CD4-positive, CD25-positive, alpha-beta regulatory T cell (primary cell): ENCODE measurements around the gene PHPT1. TPM values are rescaled to one million over a fixed set of nuclear protein-coding genes. Genes with fewer than 3 reads are reported as not detected.

Experiments
- ATAC-seq, 2 donors: fragments of 150-1000 bp; cut with Tn5 transposase; one replicate each; pipeline ENCODE4 v1.10.0; 2021; ENCODE audit warnings: low read depth in 2 of 2, moderate number of reproducible peaks in 2 of 2, moderate library complexity in 1 of 2
- DNase-seq, 3 donors: peaks; one replicate each; pipeline versions ENCODE4 v3.0.0 to v3.0.0-alpha.2; 2012 to 2022; ENCODE audit warnings: mixed read lengths in 1 of 3
- H3K27ac ChIP-seq: one replicate; pipeline ENCODE4 v1.7.0; 2013; ENCODE audit warnings: mild to moderate bottlenecking, low read length; ENCODE audit not compliant: insufficient read depth, poor library complexity, severe bottlenecking
- H3K27me3 ChIP-seq: one replicate; pipeline ENCODE4 v1.7.0; 2013; ENCODE audit warnings: low read length; ENCODE audit not compliant: control insufficient read depth, insufficient read depth
- H3K36me3 ChIP-seq: one replicate; pipeline ENCODE4 v1.7.0; 2013; ENCODE audit warnings: mild to moderate bottlenecking, low read length, moderate library complexity; ENCODE audit not compliant: control insufficient read depth, insufficient read depth
- H3K4me1 ChIP-seq: 2 replicates; pipeline ENCODE4 v1.7.0; 2013; ENCODE audit warnings: mild to moderate bottlenecking, low read length; ENCODE audit not compliant: insufficient read depth, control insufficient read depth, poor library complexity, severe bottlenecking
- H3K4me3 ChIP-seq: one replicate; pipeline ENCODE4 v1.7.0; 2013; ENCODE audit warnings: low read depth, mild to moderate bottlenecking, low read length, moderate library complexity
- H3K9me3 ChIP-seq, 2 experiments: 1 replicate in 1 of 2; 2 replicates in 1 of 2; pipeline ENCODE4 v1.7.0; 2013; ENCODE audit warnings: low read length in 2 of 2, mild to moderate bottlenecking in 1 of 2, moderate library complexity in 1 of 2; ENCODE audit not compliant: control insufficient read depth in 2 of 2
- H3K27ac Mint-ChIP-seq, 3 donors: one replicate each; pipeline ENCODE4 v1.8.0; 2020 to 2022; ENCODE audit warnings: mild to moderate bottlenecking in 3 of 3, mixed read lengths in 3 of 3, moderate library complexity in 2 of 3
- H3K27me3 Mint-ChIP-seq: one replicate; pipeline ENCODE4 v1.8.0; 2022; ENCODE audit warnings: mild to moderate bottlenecking, mixed read lengths
- H3K36me3 Mint-ChIP-seq: one replicate; pipeline ENCODE4 v1.8.0; 2020; ENCODE audit warnings: mixed read lengths
- H3K4me1 Mint-ChIP-seq, 4 donors: one replicate each; pipeline ENCODE4 v1.8.0; 2020 to 2022; ENCODE audit warnings: mixed read lengths in 4 of 4, mild to moderate bottlenecking in 1 of 4
- H3K4me3 Mint-ChIP-seq, 4 donors: one replicate each; pipeline ENCODE4 v1.8.0; 2020 to 2022; ENCODE audit warnings: mild to moderate bottlenecking in 4 of 4, mixed read lengths in 4 of 4, moderate library complexity in 3 of 4
- H3K9me3 Mint-ChIP-seq, 7 donors: one replicate each; pipeline ENCODE4 v1.8.0; 2020 to 2022; ENCODE audit warnings: mixed read lengths in 7 of 7, mild to moderate bottlenecking in 3 of 7, moderate library complexity in 2 of 7
- polyA plus RNA-seq, 4 donors: library from polyadenylated mRNA; unstranded; fragments of 300-500 nt; fragmentation: Illumina TruSeq; gene quantifications; one replicate each; pipeline ENCODE4 v1.2.3, GENCODE V29; 2021
- total RNA-seq: library from RNA; stranded (reverse); gene quantifications from one replicate; pipeline ENCODE4 v1.2.3, GENCODE V29; 2022

The PHPT1 gene
- total and polyA plus RNA-seq, 5 donors from 2014 or later, result 33.7 to 95.8 (median 80.1) TPM

- Histone ChIP-seq H3K4me3 (no peak overlapping the region), H3K27me3 (no peaks in the 10 kb centered on the region), H3K9me3 (no peaks in the 10 kb centered on the region), H3K36me3 (peaks cover 7% of the 10 kb centered on the region), H3K27ac (no peak overlapping the region), H3K4me1 (peaks cover 46% of the 10 kb centered on the region)
- peak overlapping the region; percentile 13 to 69 (median 36) for H3K4me3 Mint-ChIP-seq
- peaks cover 4 to 52% (median 12%) of the 10 kb centered on the region in 4 donors for H3K4me1 Mint-ChIP-seq
- no peak for DNase-seq
- H3K27ac Mint-ChIP-seq, result peak overlapping the region in 1 of 3 donors; percentile 57
- peaks cover 18% of the 10 kb centered on the region for H3K27me3 Mint-ChIP-seq
- ATAC-seq, result no peak
- no peaks in the 10 kb centered on the region for H3K9me3 Mint-ChIP-seq
- H3K36me3 Mint-ChIP-seq, result peaks cover 3% of the 10 kb centered on the region
These were observed 43.9 kb upstream of the PHPT1 start for GRCh38 chr9:136805207-136805740.

DNA sequence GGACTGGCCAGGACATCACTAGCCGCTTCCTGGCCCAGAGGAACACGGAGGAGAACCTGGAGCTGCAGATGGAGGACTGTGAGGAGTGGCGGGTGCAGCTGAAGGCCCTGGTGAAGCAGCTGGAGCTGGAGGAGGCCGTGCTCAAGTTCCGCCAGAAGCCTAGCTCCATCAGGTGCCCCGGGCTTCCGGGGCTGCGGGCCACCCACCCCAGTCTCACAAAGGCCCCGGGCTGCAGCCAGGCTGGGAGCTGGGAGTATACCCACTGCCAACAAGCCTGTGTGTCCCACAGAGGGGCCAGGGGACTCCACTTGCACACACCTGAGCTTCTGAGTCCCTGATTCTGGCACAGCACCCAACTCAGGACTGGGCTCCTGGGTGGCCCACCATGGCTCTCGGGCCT lies 43.1 kb upstream of the PHPT1 start:
- no peak overlapping the region for H3K27ac ChIP-seq
- H3K27me3 Mint-ChIP-seq, result peaks cover 11% of the 10 kb centered on the region
- peak overlapping the region in 1 of 3 donors; percentile 31 for H3K27ac Mint-ChIP-seq
- H3K4me3 ChIP-seq, result no peak overlapping the region
- H3K36me3 ChIP-seq, result peaks cover 7% of the 10 kb centered on the region
- peak overlapping the region; percentile 87 to 94 (median 88) for H3K4me3 Mint-ChIP-seq
- no peaks in the 10 kb centered on the region for H3K9me3 Mint-ChIP-seq
- peaks cover 38% of the 10 kb centered on the region for H3K4me1 ChIP-seq
- peaks cover 5% of the 10 kb centered on the region for H3K36me3 Mint-ChIP-seq
- ATAC-seq (no peak), DNase-seq (no peak)
- H3K27me3 ChIP-seq, result no peaks in the 10 kb centered on the region
- no peaks in the 10 kb centered on the region for H3K9me3 ChIP-seq
- H3K4me1 Mint-ChIP-seq, result peaks cover 8 to 49% (median 13%) of the 10 kb centered on the region in 4 donors

DNA sequence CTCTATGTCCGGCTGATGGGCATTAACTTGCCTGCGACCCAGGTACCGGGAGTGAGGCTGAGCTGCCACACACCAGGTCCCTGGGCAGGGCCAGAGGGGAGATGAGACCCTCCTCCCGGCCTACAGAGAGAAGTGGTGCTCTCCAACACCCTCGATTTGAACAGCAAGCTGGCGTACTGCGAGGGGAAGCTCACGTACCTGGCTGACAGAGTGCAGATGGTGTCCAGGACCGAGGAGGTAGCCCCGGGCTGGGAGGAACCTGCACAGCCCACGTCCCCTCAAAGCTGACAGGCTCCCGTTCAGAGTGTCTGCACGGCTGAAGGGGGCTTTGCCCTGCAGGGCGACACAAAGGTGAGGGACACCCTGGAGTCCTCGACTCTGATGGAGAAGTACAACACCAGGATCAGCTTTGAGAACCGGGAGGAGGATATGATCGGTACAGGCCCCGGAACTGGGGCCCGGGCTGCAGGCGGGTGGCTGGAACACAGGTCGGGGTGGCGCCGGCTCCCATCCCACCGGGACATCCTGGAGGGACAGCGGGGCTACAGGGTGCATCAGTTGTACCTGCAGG lies 42.5 kb upstream of the PHPT1 start:
- ATAC-seq, result no peak
- Mint-ChIP-seq H3K27me3 (peaks cover 6% of the 10 kb centered on the region), H3K36me3 (peaks cover 6% of the 10 kb centered on the region), H3K4me3 (peak overlapping the region; percentile 87 to 94 (median 88)), H3K27ac (peak overlapping the region; percentile 26 to 86 (median 79)), H3K9me3 (no peaks in the 10 kb centered on the region), H3K4me1 (peaks cover 8 to 46% (median 14%) of the 10 kb centered on the region in 4 donors)
- Histone ChIP-seq H3K27me3 (no peaks in the 10 kb centered on the region), H3K4me1 (peaks cover 36% of the 10 kb centered on the region), H3K27ac (peak overlapping the region; percentile 88), H3K36me3 (peaks cover 7% of the 10 kb centered on the region), H3K9me3 (no peaks in the 10 kb centered on the region), H3K4me3 (peak overlapping the region; percentile 30)
- no peak for DNase-seq

- H3K27ac ChIP-seq, result peak within 1 kb of the TSS; percentile 88
- H3K4me3 ChIP-seq, result peak within 1 kb of the TSS; percentile 82
- peak; percentile 82 to 85 for ATAC-seq
- H3K9me3 Mint-ChIP-seq, result no peaks in the 10 kb centered on the region
- H3K27ac Mint-ChIP-seq, result peak within 1 kb of the TSS; percentile 47 to 86 (median 84)
- peaks cover 6% of the 10 kb centered on the region for H3K36me3 Mint-ChIP-seq
- H3K27me3 ChIP-seq, result no peaks in the 10 kb centered on the region
- no peaks in the 10 kb centered on the region for H3K9me3 ChIP-seq
- H3K4me1 ChIP-seq, result peaks cover 38% of the 10 kb centered on the region
- H3K4me3 Mint-ChIP-seq, result peak within 1 kb of the TSS; percentile 87 to 94 (median 88)
- peaks cover 8 to 44% (median 15%) of the 10 kb centered on the region in 4 donors for H3K4me1 Mint-ChIP-seq
- peak; percentile 76 to 87 (median 80) for DNase-seq
- no peaks in the 10 kb centered on the region for H3K27me3 Mint-ChIP-seq
- peaks cover 7% of the 10 kb centered on the region for H3K36me3 ChIP-seq
These were observed 41.7 kb upstream of the PHPT1 start, which contains the start of gene RABL6 for GRCh38 chr9:136807281-136808074. Gene RABL6 (plus strand): TSS chr9:136807948. CDS start chr9:136808197, 249 bp downstream.

GRCh38 chr9:136808075-136808805 lies 41.0 kb upstream of the PHPT1 start:
- Histone ChIP-seq H3K36me3 (peaks cover 7% of the 10 kb centered on the region), H3K4me1 (peaks cover 43% of the 10 kb centered on the region), H3K27me3 (no peaks in the 10 kb centered on the region), H3K27ac (no peak overlapping the region), H3K9me3 (no peaks in the 10 kb centered on the region), H3K4me3 (peak overlapping the region; percentile 82)
- ATAC-seq (peak; percentile 39 to 52), DNase-seq (peak; percentile 33 to 49 (median 40))
- H3K27me3 Mint-ChIP-seq, result no peaks in the 10 kb centered on the region
- peaks cover 13% of the 10 kb centered on the region for H3K36me3 Mint-ChIP-seq
- H3K4me1 Mint-ChIP-seq, result peaks cover 8 to 52% (median 19%) of the 10 kb centered on the region in 4 donors
- H3K4me3 Mint-ChIP-seq, result peak overlapping the region; percentile 87 to 93 (median 88)
- no peaks in the 10 kb centered on the region for H3K9me3 Mint-ChIP-seq
- peak overlapping the region; percentile 43 to 84 (median 47) for H3K27ac Mint-ChIP-seq

DNA sequence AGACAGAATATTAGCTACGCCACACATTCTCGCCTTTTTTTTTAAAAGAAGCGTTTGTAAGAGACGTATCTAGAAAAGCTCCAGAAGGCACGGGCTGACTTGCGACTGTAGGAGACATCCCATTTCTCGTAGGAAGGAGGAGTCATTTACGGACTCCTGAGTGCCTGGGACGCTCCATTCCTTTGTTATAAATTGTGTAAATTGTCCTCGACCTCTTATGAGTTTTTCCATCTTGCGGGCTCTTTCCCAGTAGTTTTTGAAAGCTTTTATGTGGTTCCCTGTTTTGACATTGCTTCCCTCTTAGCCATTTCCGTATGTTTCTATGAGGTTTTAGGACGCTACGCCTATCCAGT lies 40.4 kb upstream of the PHPT1 start:
- H3K4me3 Mint-ChIP-seq, result peak overlapping the region; percentile 87 to 93 (median 88)
- H3K9me3 ChIP-seq, result no peaks in the 10 kb centered on the region
- peaks cover 7% of the 10 kb centered on the region for H3K36me3 ChIP-seq
- H3K4me1 ChIP-seq, result peaks cover 43% of the 10 kb centered on the region
- no peaks in the 10 kb centered on the region for H3K27me3 Mint-ChIP-seq
- no peak for ATAC-seq
- peak in 1 of 3 donors; percentile 10 for DNase-seq
- peaks cover 19% of the 10 kb centered on the region for H3K36me3 Mint-ChIP-seq
- no peaks in the 10 kb centered on the region for H3K27me3 ChIP-seq
- H3K4me3 ChIP-seq, result peak overlapping the region; percentile 82
- H3K9me3 Mint-ChIP-seq, result no peaks in the 10 kb centered on the region
- peaks cover 8 to 53% (median 20%) of the 10 kb centered on the region in 4 donors for H3K4me1 Mint-ChIP-seq
- H3K27ac ChIP-seq, result no peak overlapping the region
- H3K27ac Mint-ChIP-seq, result peak overlapping the region; percentile 43 to 84 (median 47)

DNA sequence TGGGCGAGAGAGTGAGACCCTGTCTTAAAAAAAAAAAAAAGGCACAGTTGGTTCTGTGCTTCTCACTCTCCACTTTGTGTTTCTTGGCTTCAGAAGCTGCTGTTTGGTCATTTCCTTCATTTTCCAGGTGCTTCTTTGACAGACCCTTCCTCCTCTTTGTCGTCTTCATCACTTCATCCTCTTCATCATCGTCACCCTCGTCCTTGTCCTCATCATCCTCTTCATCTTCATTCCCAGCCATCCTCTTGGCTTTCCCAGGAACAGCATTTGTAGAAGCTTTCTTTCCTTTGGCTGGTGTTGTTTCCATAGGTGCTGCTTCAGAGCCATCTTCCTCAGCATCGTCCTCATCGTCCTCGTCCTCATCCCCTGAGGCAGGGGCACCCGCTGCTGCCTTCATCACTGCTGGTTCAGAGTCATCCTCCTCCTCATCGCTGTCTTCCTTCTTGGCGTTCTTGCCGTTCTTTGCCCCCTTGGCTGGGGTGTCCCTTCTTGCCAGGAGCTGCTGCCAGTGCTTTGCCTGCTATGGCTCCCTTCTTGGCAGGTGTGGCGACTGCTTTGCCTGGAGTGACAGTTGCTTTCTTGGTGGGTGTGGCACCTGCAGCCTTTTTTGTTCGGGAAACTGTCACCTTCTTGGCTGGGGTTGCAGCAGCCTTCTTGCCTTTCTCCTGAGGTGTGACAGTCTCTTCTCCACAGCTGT lies 34.3 kb upstream of the PHPT1 start:
- ATAC-seq (no peak), DNase-seq (no peak)
- H3K36me3 ChIP-seq, result peaks cover 3% of the 10 kb centered on the region
- H3K36me3 Mint-ChIP-seq, result peaks cover 27% of the 10 kb centered on the region
- peaks cover 9 to 37% (median 24%) of the 10 kb centered on the region in 4 donors for H3K4me1 Mint-ChIP-seq
- H3K9me3 ChIP-seq, result no peaks in the 10 kb centered on the region
- no peaks in the 10 kb centered on the region for H3K27me3 ChIP-seq
- H3K27ac ChIP-seq, result no peak overlapping the region
- peaks cover 11% of the 10 kb centered on the region for H3K4me1 ChIP-seq
- no peaks in the 10 kb centered on the region for H3K27me3 Mint-ChIP-seq
- no peaks in the 10 kb centered on the region for H3K9me3 Mint-ChIP-seq
- peak overlapping the region in 2 of 4 donors; percentile 49 to 74 for H3K4me3 Mint-ChIP-seq
- H3K4me3 ChIP-seq, result no peak overlapping the region
- H3K27ac Mint-ChIP-seq, result peak overlapping the region in 2 of 3 donors; percentile 37 to 39
